Mesenchymal stem cell (in vitro differentiated cells and primary cell): Measurements from ENCODE around the gene ARHGAP18.

Experiments
- DNase-seq: peaks from one replicate; pipeline ENCODE4 v3.0.0-alpha.2; 2013
- H2AFZ ChIP-seq: one replicate; pipeline ENCODE4 v1.6.1; 2013; ENCODE audit warnings: low read depth, mild to moderate bottlenecking, control low read depth, inconsistent platforms, low read length, moderate library complexity
- H2AK5ac ChIP-seq: 2 replicates; pipeline ENCODE4 v1.6.1; 2013; ENCODE audit warnings: low read length, moderate library complexity, mild to moderate bottlenecking, inconsistent platforms; ENCODE audit not compliant: severe bottlenecking
- H2BK120ac ChIP-seq: one replicate; pipeline ENCODE4 v1.6.1; 2013; ENCODE audit warnings: low read depth, mild to moderate bottlenecking, inconsistent platforms, low read length, moderate library complexity
- H2BK12ac ChIP-seq, 2 experiments: one replicate each; pipeline ENCODE4 v1.6.1; 2013; ENCODE audit warnings: inconsistent platforms in 2 of 2, low read length in 2 of 2, mild to moderate bottlenecking in 2 of 2, moderate library complexity in 2 of 2, control low read depth in 1 of 2
- H2BK15ac ChIP-seq: one replicate; pipeline ENCODE4 v1.6.1; 2013; ENCODE audit warnings: mild to moderate bottlenecking, low read depth, inconsistent platforms; ENCODE audit not compliant: poor library complexity, severe bottlenecking
- H2BK5ac ChIP-seq: 2 replicates; pipeline ENCODE4 v1.6.1; 2013; ENCODE audit warnings: low read depth, mild to moderate bottlenecking, low read length, control low read depth, inconsistent platforms; ENCODE audit not compliant: poor library complexity, severe bottlenecking
- H3K14ac ChIP-seq, 2 experiments: one replicate each; pipeline ENCODE4 v1.6.1; 2013; ENCODE audit warnings: inconsistent platforms in 2 of 2, low read length in 2 of 2, control low read depth in 1 of 2, mild to moderate bottlenecking in 1 of 2, moderate library complexity in 1 of 2
- H3K18ac ChIP-seq, 2 experiments: one replicate each; pipeline ENCODE4 v1.6.1; 2013; ENCODE audit warnings: inconsistent platforms in 2 of 2, low read length in 2 of 2, control low read depth in 1 of 2, low read depth in 1 of 2, mild to moderate bottlenecking in 1 of 2
- H3K23ac ChIP-seq, 2 experiments: one replicate each; pipeline ENCODE4 v1.6.1; 2013; ENCODE audit warnings: inconsistent platforms in 2 of 2, low read length in 2 of 2, mild to moderate bottlenecking in 2 of 2, moderate library complexity in 2 of 2, control low read depth in 1 of 2
- H3K27ac ChIP-seq: 2 replicates; pipeline ENCODE4 v1.5.1; 2013; ENCODE audit warnings: mild to moderate bottlenecking, moderate library complexity, low read length, control low read depth, inconsistent platforms; ENCODE audit not compliant: poor library complexity, severe bottlenecking
- H3K27me3 ChIP-seq, 2 experiments: 2 replicates each; pipeline versions ENCODE4 v1.6.1 to v1.7.0; 2013; ENCODE audit warnings: low read length in 2 of 2, mild to moderate bottlenecking in 2 of 2, moderate library complexity in 2 of 2, control low read depth in 1 of 2, inconsistent platforms in 1 of 2; ENCODE audit not compliant: control insufficient read depth in 1 of 2, insufficient read depth in 1 of 2
- H3K36me3 ChIP-seq, 2 experiments: 2 replicates each; pipeline versions ENCODE4 v1.6.1 to v1.7.0; 2013; ENCODE audit warnings: low read length in 2 of 2, control low read depth in 1 of 2, inconsistent platforms in 1 of 2, low read depth in 1 of 2, mild to moderate bottlenecking in 1 of 2; ENCODE audit not compliant: insufficient read depth in 2 of 2, control insufficient read depth in 1 of 2
- H3K4ac ChIP-seq, 2 experiments: one replicate each; pipeline ENCODE4 v1.6.1; 2013; ENCODE audit warnings: inconsistent platforms in 2 of 2, low read length in 2 of 2, mild to moderate bottlenecking in 2 of 2, moderate library complexity in 2 of 2, control low read depth in 1 of 2, low read depth in 1 of 2
- H3K4me1 ChIP-seq: 2 replicates; pipeline ENCODE4 v1.6.1; 2013; ENCODE audit warnings: low read depth, low read length, control low read depth; ENCODE audit not compliant: control insufficient read depth, insufficient read depth
- H3K4me2 ChIP-seq: 2 replicates; pipeline ENCODE4 v1.6.1; 2013; ENCODE audit warnings: low read length, mild to moderate bottlenecking, inconsistent platforms; ENCODE audit not compliant: poor library complexity, severe bottlenecking
- H3K4me3 ChIP-seq, 2 experiments: 2 replicates each; pipeline versions ENCODE4 v1.5.1 to v1.7.0; 2013; ENCODE audit warnings: low read length in 2 of 2, mild to moderate bottlenecking in 2 of 2, control low read depth in 1 of 2, low read depth in 1 of 2; ENCODE audit not compliant: insufficient read depth in 1 of 2
- H3K79me1 ChIP-seq: replicated peaks from 2 replicates; pipeline ENCODE4 v1.6.1; 2013; ENCODE audit warnings: mild to moderate bottlenecking, control low read depth, low read length, inconsistent platforms; ENCODE audit not compliant: poor library complexity, severe bottlenecking
- H3K9ac ChIP-seq: 2 replicates; pipeline ENCODE4 v1.7.0; 2013; ENCODE audit warnings: mild to moderate bottlenecking, low read length, moderate library complexity
- H3K9me3 ChIP-seq: 2 replicates; pipeline ENCODE4 v1.7.0; 2013; ENCODE audit warnings: mild to moderate bottlenecking, low read length; ENCODE audit not compliant: control insufficient read depth
- H4K8ac ChIP-seq: one replicate; pipeline ENCODE4 v1.6.1; 2013; ENCODE audit warnings: inconsistent platforms, mild to moderate bottlenecking, low read length, moderate library complexity
- H4K91ac ChIP-seq: one replicate; pipeline ENCODE4 v1.6.1; 2013; ENCODE audit warnings: mild to moderate bottlenecking, low read length, inconsistent platforms
- WGBS: methylation state at CpG from one replicate; pipeline ENCODE4 v1.1.7; 2013; ENCODE audit warnings: mixed read lengths; 5-methylcytosine and 5-hydroxymethylcytosine counted together

Gene ARHGAP18

DNA sequence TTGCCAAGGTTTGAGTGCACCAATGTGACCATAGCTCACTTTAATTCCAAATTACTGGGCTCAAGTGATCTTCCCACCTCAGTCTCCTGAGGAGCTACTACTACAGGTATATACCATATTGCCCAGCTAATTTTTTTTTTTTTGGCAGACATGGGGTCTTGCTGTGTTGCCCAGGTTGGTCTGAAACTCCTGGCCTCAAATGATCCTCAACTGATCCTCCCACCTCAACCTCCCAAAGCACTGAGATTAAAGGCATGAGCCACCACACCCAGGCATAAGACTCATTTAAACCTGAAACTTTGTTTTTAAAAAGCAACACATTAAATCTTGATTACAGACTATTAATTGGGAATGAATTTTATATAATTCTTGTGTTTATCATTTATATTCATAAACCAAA is 67.7 kb downstream of the ARHGAP18 start:
- Histone ChIP-seq H3K14ac (no peak overlapping the region), H3K4me3 (no peak overlapping the region), H4K8ac (no peak overlapping the region), H3K18ac (peak overlapping the region in 1 of 2 experiments; percentile 43), H2BK120ac (peak overlapping the region; percentile 3), H3K4me1 (no peaks in the 10 kb centered on the region), H3K9ac (no peak overlapping the region), H3K27ac (peak overlapping the region; percentile 17), H3K4me2 (no peak overlapping the region), H3K4ac (peak overlapping the region in 1 of 2 experiments; percentile 61), H2BK5ac (no peak overlapping the region), H3K79me1 (peaks cover 1% of the 10 kb centered on the region), H2BK12ac (no peak overlapping the region), H4K91ac (no peak overlapping the region), H3K27me3 (no peaks in the 10 kb centered on the region), H3K23ac (no peak overlapping the region), H2AK5ac (peak overlapping the region; percentile 45), H3K9me3 (no peaks in the 10 kb centered on the region), H2AFZ (no peak overlapping the region), H3K36me3 (peaks cover 0 to 24% of the 10 kb centered on the region in 2 experiments), H2BK15ac (no peak overlapping the region)
- no peak for DNase-seq

- peak overlapping the region; percentile 67 for H3K27ac ChIP-seq
- no peak overlapping the region for H2BK15ac ChIP-seq
- peaks cover 3% of the 10 kb centered on the region for H3K79me1 ChIP-seq
- peaks cover 6 to 32% of the 10 kb centered on the region in 2 experiments for H3K36me3 ChIP-seq
- H3K4ac ChIP-seq: no peak overlapping the region
- H3K14ac ChIP-seq: no peak overlapping the region
- H3K4me2 ChIP-seq: no peak overlapping the region
- no peak overlapping the region for H2AFZ ChIP-seq
- H2BK120ac ChIP-seq: no peak overlapping the region
- H2AK5ac ChIP-seq: no peak overlapping the region
- H3K4me1 ChIP-seq: no peaks in the 10 kb centered on the region
- H3K9ac ChIP-seq: no peak overlapping the region
- no peaks in the 10 kb centered on the region for H3K9me3 ChIP-seq
- H3K4me3 ChIP-seq: no peak overlapping the region
- no peaks in the 10 kb centered on the region for H3K27me3 ChIP-seq
- no peak overlapping the region for H2BK12ac ChIP-seq
- DNase-seq: peak; percentile 75
- H3K18ac ChIP-seq: no peak overlapping the region
- H4K91ac ChIP-seq: no peak overlapping the region
- H3K23ac ChIP-seq: no peak overlapping the region
- no peak overlapping the region for H2BK5ac ChIP-seq
- H4K8ac ChIP-seq: no peak overlapping the region
Measured at GRCh38 chr6:129641344-129641743, 68.6 kb downstream of the ARHGAP18 start.

GRCh38 chr6:129638686-129639085 is 71.3 kb downstream of the ARHGAP18 start:
- H3K14ac ChIP-seq: no peak overlapping the region
- H4K91ac ChIP-seq: no peak overlapping the region
- H3K4me1 ChIP-seq: peaks cover 2% of the 10 kb centered on the region
- H2BK5ac ChIP-seq: no peak overlapping the region
- no peak overlapping the region for H3K23ac ChIP-seq
- H2BK15ac ChIP-seq: no peak overlapping the region
- no peak overlapping the region for H3K4ac ChIP-seq
- H4K8ac ChIP-seq: no peak overlapping the region
- no peak overlapping the region for H3K4me3 ChIP-seq
- no peak overlapping the region for H2BK120ac ChIP-seq
- no peak overlapping the region for H3K18ac ChIP-seq
- peak overlapping the region; percentile 89 for H3K27ac ChIP-seq
- no peak overlapping the region for H2AK5ac ChIP-seq
- H3K27me3 ChIP-seq: no peaks in the 10 kb centered on the region
- no peaks in the 10 kb centered on the region for H3K9me3 ChIP-seq
- no peak overlapping the region for H3K4me2 ChIP-seq
- no peak overlapping the region for H2AFZ ChIP-seq
- peaks cover 10 to 49% of the 10 kb centered on the region in 2 experiments for H3K36me3 ChIP-seq
- H2BK12ac ChIP-seq: no peak overlapping the region
- DNase-seq: no peak
- H3K9ac ChIP-seq: no peak overlapping the region
- H3K79me1 ChIP-seq: peaks cover 7% of the 10 kb centered on the region

GRCh38 chr6:129638055-129638684 is 71.8 kb downstream of the ARHGAP18 start:
- H3K27me3 ChIP-seq: no peaks in the 10 kb centered on the region
- H2BK15ac ChIP-seq: no peak overlapping the region
- H3K18ac ChIP-seq: peak overlapping the region in 1 of 2 experiments; percentile 21
- peaks cover 7% of the 10 kb centered on the region for H3K79me1 ChIP-seq
- H3K9ac ChIP-seq: no peak overlapping the region
- peak; percentile 75 for DNase-seq
- peaks cover 10 to 53% of the 10 kb centered on the region in 2 experiments for H3K36me3 ChIP-seq
- peak overlapping the region; percentile 47 for H3K4me2 ChIP-seq
- H2BK5ac ChIP-seq: no peak overlapping the region
- H3K9me3 ChIP-seq: no peaks in the 10 kb centered on the region
- no peak overlapping the region for H3K4ac ChIP-seq
- peak overlapping the region; percentile 77 for H2AK5ac ChIP-seq
- H3K4me1 ChIP-seq: peaks cover 2% of the 10 kb centered on the region
- H2AFZ ChIP-seq: no peak overlapping the region
- 47% methylated on average over 5 of the region's 8 CpGs for WGBS
- H3K23ac ChIP-seq: no peak overlapping the region
- H3K4me3 ChIP-seq: no peak overlapping the region
- H3K14ac ChIP-seq: no peak overlapping the region
- H3K27ac ChIP-seq: peak overlapping the region; percentile 89
- peak overlapping the region; percentile 80 for H4K8ac ChIP-seq
- no peak overlapping the region for H2BK12ac ChIP-seq
- no peak overlapping the region for H4K91ac ChIP-seq
- H2BK120ac ChIP-seq: no peak overlapping the region
